Prostate gland (tissue), 2 donors: ENCODE data around the gene RABL3. TPM values are rescaled to one million over a fixed set of nuclear protein-coding genes. Genes with fewer than 3 reads are reported as not detected.
"Not testable (repeated sequence)": the region's sequence is repeated elsewhere in the genome, so short reads cannot be mapped to it uniquely, and the experiment has no call there.

ENCODE experiments used
- DNase-seq: peaks from one replicate; pipeline ENCODE4 v3.0.0-alpha.2; 2019; ENCODE audit warnings: low spot score
- H3K27ac ChIP-seq, 2 donors: fragments of 200-600 bp; sonication (generic); 2 replicates each; pipeline ENCODE4 v1.5.1; 2017 to 2019
- H3K27me3 ChIP-seq: fragments of 200-600 bp; sonication (generic); replicated peaks from 2 replicates; pipeline ENCODE4 v1.5.1; 2019; ENCODE audit not compliant: insufficient read depth
- H3K36me3 ChIP-seq, 2 donors: fragments of 200-600 bp; sonication (generic); 1 replicate in 1 of 2; 2 replicates in 1 of 2; pipeline versions ENCODE4 v1.5.1 to v1.8.1; 2017 to 2019
- H3K4me1 ChIP-seq: fragments of 200-600 bp; sonication (generic); replicated peaks from 2 replicates; pipeline ENCODE4 v1.5.1; 2019
- H3K4me3 ChIP-seq, 2 donors: fragments of 200-600 bp; sonication (generic); 2 replicates each; pipeline ENCODE4 v1.5.1; 2017 to 2019
- H3K9me3 ChIP-seq: fragments of 200-600 bp; sonication (generic); 2 replicates; pipeline ENCODE4 v1.5.1; 2017
- POLR2A ChIP-seq: fragments of 450-650 bp; IDR thresholded peaks from one replicate; pipeline ENCODE4 v1.6.1; 2016; ENCODE audit warnings: antibody characterized with exemption, mild to moderate bottlenecking
- POLR2AphosphoS5 ChIP-seq: sonication (generic); formaldehyde crosslinking; IDR thresholded peaks from one replicate; pipeline ENCODE4 v1.6.1; 2017; ENCODE audit warnings: antibody characterized with exemption
- WGBS: methylation state at CpG from one replicate; pipeline ENCODE4 v1.1.5; 2018; 5-methylcytosine and 5-hydroxymethylcytosine counted together
- intact Hi-C: fragments of 100-400 bp; cut with DNase I; formaldehyde crosslinking; loops from one replicate; pipeline ENCODE4 v1.14.2; 2022
- total RNA-seq, 2 donors: library from RNA; depleted of rRNA; stranded (reverse); fragments of >200 nt; gene quantifications; one replicate each; pipeline ENCODE4 v1.1.0, GENCODE V29; 2016
- TF ChIP-seq, protein P1 (sequence below), 4 experiments: fragments of 200-600 bp in 2 of 4; fragments of 450-650 bp in 2 of 4; sonication (generic) in 2 of 4; IDR thresholded peaks; 1 replicate in 3 of 4; 2 replicates in 1 of 4; pipeline ENCODE4 v1.5.1; 2016 to 2019; ENCODE audit warnings: antibody characterized with exemption in 4 of 4, mild to moderate bottlenecking in 2 of 4, moderate library complexity in 2 of 4

Gene RABL3, protein sequence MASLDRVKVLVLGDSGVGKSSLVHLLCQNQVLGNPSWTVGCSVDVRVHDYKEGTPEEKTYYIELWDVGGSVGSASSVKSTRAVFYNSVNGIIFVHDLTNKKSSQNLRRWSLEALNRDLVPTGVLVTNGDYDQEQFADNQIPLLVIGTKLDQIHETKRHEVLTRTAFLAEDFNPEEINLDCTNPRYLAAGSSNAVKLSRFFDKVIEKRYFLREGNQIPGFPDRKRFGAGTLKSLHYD
- 10 to 100 TPM; 13.5 to 24.2 TPM for total RNA-seq

DNA sequence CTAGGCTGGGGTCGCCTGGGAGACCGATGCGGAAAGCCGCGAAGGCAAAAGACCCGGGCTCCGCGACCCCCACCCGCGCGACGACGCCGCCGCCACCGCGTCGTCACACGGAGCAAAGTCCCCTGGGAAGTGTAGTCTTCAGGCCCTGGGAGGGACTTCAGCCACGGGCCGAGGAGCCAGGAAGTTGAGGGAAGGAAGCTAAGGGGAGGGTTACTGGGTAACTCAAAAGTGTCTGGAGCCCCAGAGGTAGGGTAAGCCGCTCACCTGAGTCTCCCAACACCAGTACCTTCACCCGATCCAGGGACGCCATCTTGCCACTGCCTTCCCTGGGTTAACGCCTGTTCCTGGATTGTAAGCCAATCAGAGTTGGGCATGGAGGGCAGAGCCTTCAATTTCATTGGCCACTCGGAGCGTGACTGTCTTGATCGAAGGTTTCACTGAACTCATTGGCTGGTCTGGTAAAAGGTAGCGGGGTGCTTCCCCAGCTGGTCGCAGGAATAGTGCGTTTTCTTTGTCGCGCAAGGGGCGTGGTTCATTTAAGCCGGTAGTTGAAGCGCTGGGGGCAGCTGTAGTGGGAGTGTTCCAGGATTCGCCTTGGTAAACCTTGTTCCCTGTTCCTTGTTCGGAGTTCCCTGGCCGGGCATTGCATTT, at the start of gene RABL3, which contains the start of gene GTF2E1:
TSS of gene RABL3 (minus strand) at position 319 of the 651 bp plus-strand sequence. CDS start at position 310, 9 bp downstream.
TSS of gene GTF2E1 (plus strand) at position 547 of the 651 bp plus-strand sequence. CDS start 7,809 bp downstream, outside the sequence.
- H3K4me3 ChIP-seq, result peak within 1 kb of the TSS; percentile 76 to 90
- TF ChIP-seq, protein P1, sequence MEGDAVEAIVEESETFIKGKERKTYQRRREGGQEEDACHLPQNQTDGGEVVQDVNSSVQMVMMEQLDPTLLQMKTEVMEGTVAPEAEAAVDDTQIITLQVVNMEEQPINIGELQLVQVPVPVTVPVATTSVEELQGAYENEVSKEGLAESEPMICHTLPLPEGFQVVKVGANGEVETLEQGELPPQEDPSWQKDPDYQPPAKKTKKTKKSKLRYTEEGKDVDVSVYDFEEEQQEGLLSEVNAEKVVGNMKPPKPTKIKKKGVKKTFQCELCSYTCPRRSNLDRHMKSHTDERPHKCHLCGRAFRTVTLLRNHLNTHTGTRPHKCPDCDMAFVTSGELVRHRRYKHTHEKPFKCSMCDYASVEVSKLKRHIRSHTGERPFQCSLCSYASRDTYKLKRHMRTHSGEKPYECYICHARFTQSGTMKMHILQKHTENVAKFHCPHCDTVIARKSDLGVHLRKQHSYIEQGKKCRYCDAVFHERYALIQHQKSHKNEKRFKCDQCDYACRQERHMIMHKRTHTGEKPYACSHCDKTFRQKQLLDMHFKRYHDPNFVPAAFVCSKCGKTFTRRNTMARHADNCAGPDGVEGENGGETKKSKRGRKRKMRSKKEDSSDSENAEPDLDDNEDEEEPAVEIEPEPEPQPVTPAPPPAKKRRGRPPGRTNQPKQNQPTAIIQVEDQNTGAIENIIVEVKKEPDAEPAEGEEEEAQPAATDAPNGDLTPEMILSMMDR (IDR thresholded peaks at IDR 0.05), result peak in 2 of 4 experiments; percentile 16 to 22
- TF ChIP-seq POLR2A (peak; percentile 33), POLR2AphosphoS5 (peak; percentile 97)
- intact Hi-C loops, result loop anchor here (5.0 to 10.0 kb wide), 2 partner anchors 148 to 165 kb away; partner anchors contain the start of genes NDUFB4 and STXBP5L
- H3K4me1 ChIP-seq, result peaks cover 4% of the 10 kb centered on the region
- no peaks in the 10 kb centered on the region for H3K9me3 ChIP-seq
- 0% methylated on average over 39 of the region's 39 CpGs for WGBS
- DNase-seq, result peak; percentile 99
- H3K27ac ChIP-seq, result peak within 1 kb of the TSS; percentile 97
- no peaks in the 10 kb centered on the region for H3K36me3 ChIP-seq
- H3K27me3 ChIP-seq, result no peaks in the 10 kb centered on the region

DNA sequence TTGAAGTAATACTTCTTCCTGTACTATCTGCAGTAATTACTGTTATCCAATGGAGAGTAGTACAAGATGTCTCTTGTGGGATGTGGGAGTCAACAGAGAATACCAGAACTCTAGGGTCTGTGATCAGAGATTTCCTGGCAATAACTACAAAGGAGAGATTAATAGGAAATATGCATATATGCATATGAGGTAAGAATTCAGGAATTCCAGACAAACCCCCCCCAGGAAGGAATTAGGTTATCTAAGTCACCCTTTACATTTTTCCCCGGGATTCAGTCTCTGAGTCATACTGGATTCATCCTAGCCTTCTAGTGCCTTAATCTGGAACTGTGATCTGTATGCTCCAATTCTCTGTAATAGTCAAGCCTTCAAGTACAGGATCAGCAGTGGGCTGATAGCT, 49.6 kb upstream of the RABL3 start:
- Histone ChIP-seq H3K36me3 (no peaks in the 10 kb centered on the region), H3K4me1 (no peaks in the 10 kb centered on the region), H3K27ac (no peak overlapping the region), H3K4me3 (no peak overlapping the region), H3K27me3 (no peaks in the 10 kb centered on the region), H3K9me3 (no peaks in the 10 kb centered on the region)
- WGBS, result 90% methylated on average over 1 of the region's 1 CpG
- DNase-seq, result no peak
- intact Hi-C loops, result loop anchor here (10.0 kb wide), 1 partner anchor 547 kb away; no protein-coding TSS in a partner anchor
- TF ChIP-seq, protein P1 (IDR thresholded peaks at IDR 0.05), result no peak
- TF ChIP-seq POLR2A, result no peak
- TF ChIP-seq POLR2AphosphoS5, result no peak

DNA sequence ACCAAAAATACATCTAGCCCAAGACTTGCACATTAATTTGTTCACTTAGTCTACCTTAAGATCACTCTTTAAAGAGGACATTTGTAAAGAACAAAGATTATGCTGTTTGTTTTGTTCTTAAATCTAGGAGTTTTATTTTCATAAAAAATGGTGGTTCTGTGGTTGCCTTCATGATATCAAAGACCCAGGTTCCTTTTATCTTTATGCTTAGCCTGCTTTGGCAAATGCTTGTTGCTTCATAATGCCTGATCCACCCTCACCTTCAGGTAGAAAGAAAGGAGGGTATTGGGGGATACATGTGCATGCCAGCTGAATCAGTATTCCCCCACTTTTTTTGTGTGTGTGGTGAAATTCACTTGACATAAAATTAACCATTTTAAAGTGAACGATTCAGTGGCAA, 48.7 kb upstream of the RABL3 start:
- TF ChIP-seq, protein P1 (IDR thresholded peaks at IDR 0.05), result no peak
- TF ChIP-seq POLR2AphosphoS5, result no peak
- no peak for TF ChIP-seq POLR2A
- Histone ChIP-seq H3K9me3 (no peaks in the 10 kb centered on the region), H3K4me1 (no peaks in the 10 kb centered on the region), H3K36me3 (no peaks in the 10 kb centered on the region), H3K4me3 (no peak overlapping the region), H3K27ac (no peak overlapping the region), H3K27me3 (no peaks in the 10 kb centered on the region)
- DNase-seq, result no peak
- intact Hi-C loops, result loop anchor here (10.0 kb wide), 1 partner anchor 546 kb away; no protein-coding TSS in a partner anchor
- WGBS, result 87% methylated on average over 1 of the region's 1 CpG

DNA sequence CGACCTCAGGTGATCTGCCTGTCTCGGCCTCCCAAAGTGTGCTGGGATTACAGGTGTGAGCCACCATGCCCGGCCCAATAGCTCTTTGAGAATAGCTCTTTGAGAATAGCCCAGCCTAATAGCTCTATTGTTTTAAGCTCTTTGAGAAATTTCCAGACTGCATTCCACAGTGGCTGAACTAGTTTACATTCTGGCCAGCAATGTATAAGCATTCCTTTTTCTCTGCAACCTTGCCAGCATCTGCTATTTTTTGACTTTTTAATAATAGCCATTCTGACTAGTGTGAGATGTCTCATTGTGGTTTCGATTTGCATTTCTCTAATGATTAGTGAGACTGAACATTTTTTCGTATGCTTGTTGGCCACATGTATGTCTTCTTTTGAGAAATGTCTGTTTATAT, 43.5 kb upstream of the RABL3 start:
- H3K4me3 ChIP-seq, H3K9me3 ChIP-seq, H3K27ac ChIP-seq, intact Hi-C loops, H3K4me1 ChIP-seq, H3K36me3 ChIP-seq, DNase-seq, H3K27me3 ChIP-seq: not testable (repeated sequence)
- WGBS, result 83% methylated on average over 5 of the region's 5 CpGs

DNA sequence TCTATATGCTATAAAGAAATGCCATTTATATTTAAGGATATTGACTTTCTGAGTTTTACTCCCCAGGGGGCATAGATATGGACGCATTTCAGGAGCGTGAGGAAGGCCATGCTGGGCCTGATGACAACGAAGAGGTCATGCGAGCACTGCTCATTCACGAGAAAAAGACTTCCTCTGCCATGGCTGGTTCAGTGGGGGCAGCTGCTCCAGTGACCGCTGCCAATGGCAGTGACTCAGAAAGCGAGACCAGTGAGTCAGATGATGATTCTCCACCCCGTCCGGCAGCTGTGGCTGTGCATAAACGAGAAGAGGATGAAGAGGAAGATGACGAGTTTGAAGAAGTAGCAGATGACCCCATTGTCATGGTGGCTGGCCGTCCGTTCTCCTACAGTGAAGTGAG, 38.7 kb upstream of the RABL3 start:
- H3K27me3 ChIP-seq, result no peaks in the 10 kb centered on the region
- no peaks in the 10 kb centered on the region for H3K9me3 ChIP-seq
- WGBS, result 90% methylated on average over 13 of the region's 13 CpGs
- no peak overlapping the region for H3K4me3 ChIP-seq
- no peaks in the 10 kb centered on the region for H3K4me1 ChIP-seq
- no peaks in the 10 kb centered on the region for H3K36me3 ChIP-seq
- no peak for TF ChIP-seq POLR2AphosphoS5
- TF ChIP-seq POLR2A, result no peak
- DNase-seq, result no peak
- H3K27ac ChIP-seq, result no peak overlapping the region
- intact Hi-C loops, result no loop called here
